Endodermal cell (in vitro differentiated cells): Measurements from ENCODE around the gene GRIP2. TPM values are rescaled to one million over a fixed set of nuclear protein-coding genes. Genes with fewer than 3 reads are reported as not detected.

Experiments
- DNase-seq: peaks from one replicate; pipeline ENCODE4 v3.0.0-alpha.2; 2017
- H3K27ac ChIP-seq: 2 replicates; pipeline ENCODE4 v1.5.1; 2013; ENCODE audit warnings: mild to moderate bottlenecking, low read depth, low read length, moderate library complexity
- H3K27me3 ChIP-seq: 2 replicates; pipeline ENCODE4 v1.6.1; 2013; ENCODE audit warnings: mild to moderate bottlenecking, low read length, moderate library complexity; ENCODE audit not compliant: insufficient read depth, control insufficient read depth, poor library complexity, severe bottlenecking
- H3K36me3 ChIP-seq: 2 replicates; pipeline ENCODE4 v1.7.0; 2013; ENCODE audit warnings: mild to moderate bottlenecking, low read length, moderate library complexity; ENCODE audit not compliant: control insufficient read depth, insufficient read depth
- H3K4me1 ChIP-seq: one replicate; pipeline ENCODE4 v1.7.0; 2013; ENCODE audit warnings: low read length; ENCODE audit not compliant: control insufficient read depth, insufficient read depth
- H3K4me3 ChIP-seq: 2 replicates; pipeline ENCODE4 v1.5.1; 2013; ENCODE audit warnings: mild to moderate bottlenecking, low read length, moderate library complexity
- H3K9ac ChIP-seq: 2 replicates; pipeline ENCODE4 v1.6.1; 2013; ENCODE audit warnings: mild to moderate bottlenecking, low read length, moderate library complexity; ENCODE audit not compliant: poor library complexity, severe bottlenecking; ENCODE audit errors: extremely low read depth
- H3K9me3 ChIP-seq: 2 replicates; pipeline ENCODE4 v1.6.1; 2013; ENCODE audit warnings: mild to moderate bottlenecking, low read length, moderate library complexity; ENCODE audit not compliant: control insufficient read depth
- H3K27ac Mint-ChIP-seq: 2 replicates; pipeline ENCODE4 v1.8.0; 2020; ENCODE audit warnings: mixed read lengths
- H3K27me3 Mint-ChIP-seq: 2 replicates; pipeline ENCODE4 v1.8.0; 2021; ENCODE audit warnings: mild to moderate bottlenecking, mixed read lengths; ENCODE audit not compliant: insufficient read depth
- H3K36me3 Mint-ChIP-seq: 2 replicates; pipeline ENCODE4 v1.8.0; 2020; ENCODE audit warnings: low read depth, mixed read lengths
- H3K4me1 Mint-ChIP-seq: 2 replicates; pipeline ENCODE4 v1.8.0; 2020; ENCODE audit warnings: mixed read lengths
- H3K4me3 Mint-ChIP-seq: 2 replicates; pipeline ENCODE4 v1.8.0; 2020; ENCODE audit warnings: mild to moderate bottlenecking, moderate library complexity, mixed read lengths
- H3K9me3 Mint-ChIP-seq: 2 replicates; pipeline ENCODE4 v1.8.0; 2020; ENCODE audit warnings: mild to moderate bottlenecking, mixed read lengths
- WGBS, 2 experiments: methylation state at CpG; one replicate each; pipeline versions ENCODE4 v1.1.5 to v1.1.7; 2013; ENCODE audit warnings: missing lambda C conversion rate in 2 of 2, mixed read lengths in 1 of 2; ENCODE audit not compliant: insufficient coverage in 1 of 2, insufficient read length in 1 of 2; 5-methylcytosine and 5-hydroxymethylcytosine counted together
- total RNA-seq, 2 donors: library from RNA; stranded (reverse); fragmentation: NEBNext Ultra II Directional in 1 of 2; extraction: Animal tissue kit (Norgen Biotek cat#: 25700) in 1 of 2; gene quantifications; 2 replicates in 1 of 2; 3 replicates in 1 of 2; pipeline ENCODE4 v1.2.1, GENCODE V29; 2021
- TF ChIP-seq, protein P1 (sequence below): fragments of 200-600 bp; sonication (generic); conservative IDR thresholded peaks from 2 replicates; pipeline ENCODE4 v1.5.0; 2021; ENCODE audit warnings: antibody characterized with exemption, mild to moderate bottlenecking

Gene GRIP2
- total RNA-seq, 2 donors from 2014 or later, result 2.0 to 2.2 TPM

DNA sequence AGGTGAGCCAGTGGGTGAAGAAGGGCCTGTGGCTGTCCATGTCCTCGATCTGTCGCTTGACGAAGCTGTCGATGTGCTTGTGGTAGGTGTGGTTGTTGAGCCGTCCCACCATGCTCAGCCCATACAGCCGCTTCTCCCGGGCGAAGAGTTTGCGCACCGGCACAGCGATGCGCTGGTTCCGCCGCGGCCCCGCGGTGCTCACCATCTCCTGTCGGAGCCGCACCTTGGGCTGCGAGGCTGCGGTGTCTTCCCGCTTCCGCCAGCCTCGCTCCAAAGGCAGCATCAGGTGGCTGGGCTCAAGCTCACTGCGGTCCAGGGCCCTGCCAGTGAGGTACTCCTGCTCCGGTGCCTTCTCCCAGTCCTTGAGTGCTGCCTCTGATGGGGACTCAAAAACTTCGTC lies 34.0 kb upstream of the GRIP2 start:
- no peak for DNase-seq
- no peaks in the 10 kb centered on the region for H3K36me3 Mint-ChIP-seq
- no peaks in the 10 kb centered on the region for H3K4me1 Mint-ChIP-seq
- Histone ChIP-seq H3K27ac (no peak overlapping the region), H3K4me3 (no peak overlapping the region), H3K27me3 (no peaks in the 10 kb centered on the region), H3K9me3 (no peaks in the 10 kb centered on the region), H3K36me3 (no peaks in the 10 kb centered on the region), H3K9ac (no peak overlapping the region), H3K4me1 (no peaks in the 10 kb centered on the region)
- TF ChIP-seq, protein P1, sequence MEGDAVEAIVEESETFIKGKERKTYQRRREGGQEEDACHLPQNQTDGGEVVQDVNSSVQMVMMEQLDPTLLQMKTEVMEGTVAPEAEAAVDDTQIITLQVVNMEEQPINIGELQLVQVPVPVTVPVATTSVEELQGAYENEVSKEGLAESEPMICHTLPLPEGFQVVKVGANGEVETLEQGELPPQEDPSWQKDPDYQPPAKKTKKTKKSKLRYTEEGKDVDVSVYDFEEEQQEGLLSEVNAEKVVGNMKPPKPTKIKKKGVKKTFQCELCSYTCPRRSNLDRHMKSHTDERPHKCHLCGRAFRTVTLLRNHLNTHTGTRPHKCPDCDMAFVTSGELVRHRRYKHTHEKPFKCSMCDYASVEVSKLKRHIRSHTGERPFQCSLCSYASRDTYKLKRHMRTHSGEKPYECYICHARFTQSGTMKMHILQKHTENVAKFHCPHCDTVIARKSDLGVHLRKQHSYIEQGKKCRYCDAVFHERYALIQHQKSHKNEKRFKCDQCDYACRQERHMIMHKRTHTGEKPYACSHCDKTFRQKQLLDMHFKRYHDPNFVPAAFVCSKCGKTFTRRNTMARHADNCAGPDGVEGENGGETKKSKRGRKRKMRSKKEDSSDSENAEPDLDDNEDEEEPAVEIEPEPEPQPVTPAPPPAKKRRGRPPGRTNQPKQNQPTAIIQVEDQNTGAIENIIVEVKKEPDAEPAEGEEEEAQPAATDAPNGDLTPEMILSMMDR, result no peak
- H3K27me3 Mint-ChIP-seq, result no peaks in the 10 kb centered on the region
- H3K27ac Mint-ChIP-seq, result no peak overlapping the region
- no peak overlapping the region for H3K4me3 Mint-ChIP-seq
- H3K9me3 Mint-ChIP-seq, result no peaks in the 10 kb centered on the region
- WGBS, 2 experiments, result 94 to 95% methylated on average over 26 to 27 of the region's 27 CpGs

DNA sequence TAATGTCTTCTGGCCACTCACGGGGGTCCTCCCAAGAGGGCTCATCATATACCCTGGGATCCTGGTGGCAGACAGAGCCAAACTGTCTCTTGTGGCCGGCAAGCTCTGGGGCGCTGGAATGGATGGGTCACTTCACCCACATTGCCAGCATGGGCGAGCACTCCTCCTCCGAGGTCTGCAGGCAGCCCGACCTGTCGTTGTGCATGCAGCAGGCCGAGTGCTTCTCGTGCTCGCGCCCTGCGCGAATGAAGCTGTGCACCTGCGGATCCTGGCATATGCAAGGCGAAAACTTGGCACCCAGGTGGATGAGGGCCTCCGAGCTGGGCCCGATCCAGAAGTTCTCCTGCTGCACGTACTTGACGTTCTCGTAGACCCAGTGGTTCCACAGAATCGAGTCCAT lies 33.6 kb upstream of the GRIP2 start:
- Mint-ChIP-seq H3K27ac (no peak overlapping the region), H3K4me3 (no peak overlapping the region), H3K36me3 (no peaks in the 10 kb centered on the region), H3K9me3 (no peaks in the 10 kb centered on the region), H3K4me1 (no peaks in the 10 kb centered on the region), H3K27me3 (no peaks in the 10 kb centered on the region)
- H3K9ac ChIP-seq, result no peak overlapping the region
- H3K27me3 ChIP-seq, result no peaks in the 10 kb centered on the region
- no peak overlapping the region for H3K4me3 ChIP-seq
- no peak overlapping the region for H3K27ac ChIP-seq
- H3K36me3 ChIP-seq, result no peaks in the 10 kb centered on the region
- no peak for DNase-seq
- TF ChIP-seq, protein P1, result no peak
- no peaks in the 10 kb centered on the region for H3K4me1 ChIP-seq
- WGBS, 2 experiments, result 93 to 95% methylated on average over 20 to 21 of the region's 21 CpGs
- no peaks in the 10 kb centered on the region for H3K9me3 ChIP-seq

DNA sequence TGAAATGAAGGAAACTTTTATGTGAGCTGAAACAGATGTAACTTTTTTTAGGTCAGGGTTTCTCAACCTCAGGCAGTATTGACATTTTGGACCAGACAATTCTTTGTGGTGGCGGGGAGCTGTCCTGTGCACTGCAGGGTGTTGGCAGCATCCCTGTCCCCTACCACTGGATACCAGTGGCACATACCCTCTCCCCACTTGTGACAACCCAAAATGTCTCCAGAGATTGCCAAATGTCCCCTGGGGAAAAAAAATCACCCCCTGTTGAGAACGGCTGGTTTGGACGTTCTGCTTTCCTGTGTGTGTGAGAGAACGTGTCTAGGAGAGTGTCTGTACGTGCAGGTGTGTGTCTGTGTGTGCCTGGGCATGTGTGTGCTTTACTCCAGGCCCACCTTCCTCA lies 30.7 kb upstream of the GRIP2 start:
- Mint-ChIP-seq H3K4me1 (no peaks in the 10 kb centered on the region), H3K4me3 (no peak overlapping the region), H3K36me3 (no peaks in the 10 kb centered on the region), H3K27ac (no peak overlapping the region), H3K27me3 (no peaks in the 10 kb centered on the region), H3K9me3 (no peaks in the 10 kb centered on the region)
- H3K4me1 ChIP-seq, result no peaks in the 10 kb centered on the region
- 83 to 91% methylated on average over 2 to 5 of the region's 5 CpGs for WGBS, 2 experiments
- no peak overlapping the region for H3K9ac ChIP-seq
- H3K9me3 ChIP-seq, result no peaks in the 10 kb centered on the region
- no peaks in the 10 kb centered on the region for H3K27me3 ChIP-seq
- DNase-seq, result no peak
- no peaks in the 10 kb centered on the region for H3K36me3 ChIP-seq
- TF ChIP-seq, protein P1, result no peak
- no peak overlapping the region for H3K4me3 ChIP-seq
- no peak overlapping the region for H3K27ac ChIP-seq
